Endodermal cell (in vitro differentiated cells): Measurements from ENCODE around the gene MARF1. TPM values are rescaled to one million over a fixed set of nuclear protein-coding genes. Genes with fewer than 3 reads are reported as not detected.

Experiments
- DNase-seq: peaks from one replicate; pipeline ENCODE4 v3.0.0-alpha.2; 2017
- H3K27ac ChIP-seq: 2 replicates; pipeline ENCODE4 v1.5.1; 2013; ENCODE audit warnings: mild to moderate bottlenecking, low read depth, low read length, moderate library complexity
- H3K27me3 ChIP-seq: 2 replicates; pipeline ENCODE4 v1.6.1; 2013; ENCODE audit warnings: mild to moderate bottlenecking, low read length, moderate library complexity; ENCODE audit not compliant: insufficient read depth, control insufficient read depth, poor library complexity, severe bottlenecking
- H3K36me3 ChIP-seq: 2 replicates; pipeline ENCODE4 v1.7.0; 2013; ENCODE audit warnings: mild to moderate bottlenecking, low read length, moderate library complexity; ENCODE audit not compliant: control insufficient read depth, insufficient read depth
- H3K4me1 ChIP-seq: one replicate; pipeline ENCODE4 v1.7.0; 2013; ENCODE audit warnings: low read length; ENCODE audit not compliant: control insufficient read depth, insufficient read depth
- H3K4me3 ChIP-seq: 2 replicates; pipeline ENCODE4 v1.5.1; 2013; ENCODE audit warnings: mild to moderate bottlenecking, low read length, moderate library complexity
- H3K9ac ChIP-seq: 2 replicates; pipeline ENCODE4 v1.6.1; 2013; ENCODE audit warnings: mild to moderate bottlenecking, low read length, moderate library complexity; ENCODE audit not compliant: poor library complexity, severe bottlenecking; ENCODE audit errors: extremely low read depth
- H3K9me3 ChIP-seq: 2 replicates; pipeline ENCODE4 v1.6.1; 2013; ENCODE audit warnings: mild to moderate bottlenecking, low read length, moderate library complexity; ENCODE audit not compliant: control insufficient read depth
- H3K27ac Mint-ChIP-seq: 2 replicates; pipeline ENCODE4 v1.8.0; 2020; ENCODE audit warnings: mixed read lengths
- H3K27me3 Mint-ChIP-seq: 2 replicates; pipeline ENCODE4 v1.8.0; 2021; ENCODE audit warnings: mild to moderate bottlenecking, mixed read lengths; ENCODE audit not compliant: insufficient read depth
- H3K36me3 Mint-ChIP-seq: 2 replicates; pipeline ENCODE4 v1.8.0; 2020; ENCODE audit warnings: low read depth, mixed read lengths
- H3K4me1 Mint-ChIP-seq: 2 replicates; pipeline ENCODE4 v1.8.0; 2020; ENCODE audit warnings: mixed read lengths
- H3K4me3 Mint-ChIP-seq: 2 replicates; pipeline ENCODE4 v1.8.0; 2020; ENCODE audit warnings: mild to moderate bottlenecking, moderate library complexity, mixed read lengths
- H3K9me3 Mint-ChIP-seq: 2 replicates; pipeline ENCODE4 v1.8.0; 2020; ENCODE audit warnings: mild to moderate bottlenecking, mixed read lengths
- CTCF ChIP-seq: fragments of 200-600 bp; sonication (generic); conservative IDR thresholded peaks from 2 replicates; pipeline ENCODE4 v1.5.0; 2021; ENCODE audit warnings: antibody characterized with exemption, mild to moderate bottlenecking
- WGBS, 2 experiments: methylation state at CpG; one replicate each; pipeline versions ENCODE4 v1.1.5 to v1.1.7; 2013; ENCODE audit warnings: missing lambda C conversion rate in 2 of 2, mixed read lengths in 1 of 2; ENCODE audit not compliant: insufficient coverage in 1 of 2, insufficient read length in 1 of 2; 5-methylcytosine and 5-hydroxymethylcytosine counted together
- total RNA-seq, 2 donors: library from RNA; stranded (reverse); fragmentation: NEBNext Ultra II Directional in 1 of 2; extraction: Animal tissue kit (Norgen Biotek cat#: 25700) in 1 of 2; gene quantifications; 2 replicates in 1 of 2; 3 replicates in 1 of 2; pipeline ENCODE4 v1.2.1, GENCODE V29; 2021

Gene MARF1
- total RNA-seq, 2 donors from 2014 or later: 39.3 to 39.6 TPM

- peaks cover 5% of the 10 kb centered on the region for H3K9me3 Mint-ChIP-seq
- Histone ChIP-seq H3K4me3 (no peak overlapping the region), H3K36me3 (peaks cover 43% of the 10 kb centered on the region), H3K9me3 (no peaks in the 10 kb centered on the region), H3K9ac (no peak overlapping the region), H3K27ac (no peak overlapping the region), H3K27me3 (no peaks in the 10 kb centered on the region), H3K4me1 (no peaks in the 10 kb centered on the region)
- 92 to 100% methylated on average over 3 to 9 of the region's 9 CpGs for WGBS, 2 experiments
- no peak for TF ChIP-seq CTCF
- peaks cover 13% of the 10 kb centered on the region for H3K4me1 Mint-ChIP-seq
- no peak overlapping the region for H3K4me3 Mint-ChIP-seq
- H3K27ac Mint-ChIP-seq: peak overlapping the region; percentile 45
- no peak for DNase-seq
- peaks cover 52% of the 10 kb centered on the region for H3K36me3 Mint-ChIP-seq
- H3K27me3 Mint-ChIP-seq: no peaks in the 10 kb centered on the region
These were observed 49.7 kb downstream of the MARF1 start for GRCh38 chr16:15593235-15593634.

GRCh38 chr16:15592324-15592723, 50.6 kb downstream of the MARF1 start:
- TF ChIP-seq CTCF: no peak
- Histone ChIP-seq H3K4me1 (no peaks in the 10 kb centered on the region), H3K27me3 (no peaks in the 10 kb centered on the region), H3K36me3 (peaks cover 38% of the 10 kb centered on the region), H3K9me3 (peaks cover 5% of the 10 kb centered on the region), H3K4me3 (no peak overlapping the region), H3K9ac (no peak overlapping the region), H3K27ac (no peak overlapping the region)
- H3K27ac Mint-ChIP-seq: no peak overlapping the region
- peaks cover 14% of the 10 kb centered on the region for H3K9me3 Mint-ChIP-seq
- WGBS, 2 experiments: 96 to 97% methylated on average over 5 to 9 of the region's 9 CpGs
- DNase-seq: peak; percentile 51
- peaks cover 54% of the 10 kb centered on the region for H3K36me3 Mint-ChIP-seq
- no peaks in the 10 kb centered on the region for H3K27me3 Mint-ChIP-seq
- no peak overlapping the region for H3K4me3 Mint-ChIP-seq
- H3K4me1 Mint-ChIP-seq: peaks cover 13% of the 10 kb centered on the region

GRCh38 chr16:15587152-15587825, 55.7 kb downstream of the MARF1 start:
- no peak for TF ChIP-seq CTCF
- Histone ChIP-seq H3K9me3 (peaks cover 32% of the 10 kb centered on the region), H3K9ac (no peak overlapping the region), H3K4me3 (no peak overlapping the region), H3K4me1 (no peaks in the 10 kb centered on the region), H3K27ac (no peak overlapping the region), H3K27me3 (no peaks in the 10 kb centered on the region), H3K36me3 (peaks cover 6% of the 10 kb centered on the region)
- Mint-ChIP-seq H3K4me3 (no peak overlapping the region), H3K27me3 (no peaks in the 10 kb centered on the region), H3K36me3 (peaks cover 51% of the 10 kb centered on the region), H3K9me3 (peaks cover 41% of the 10 kb centered on the region), H3K4me1 (peaks cover 6% of the 10 kb centered on the region), H3K27ac (no peak overlapping the region)
- 95% methylated on average over 11 to 17 of the region's 17 CpGs for WGBS, 2 experiments
- no peak for DNase-seq
